ENCODE results near the gene MFN2. TPM values are rescaled to one million over a fixed set of nuclear protein-coding genes. Genes with fewer than 3 reads are reported as not detected.

The MFN2 gene
- total RNA-seq, 1 experiment from 2014 or later, result 56.8 TPM

DNA sequence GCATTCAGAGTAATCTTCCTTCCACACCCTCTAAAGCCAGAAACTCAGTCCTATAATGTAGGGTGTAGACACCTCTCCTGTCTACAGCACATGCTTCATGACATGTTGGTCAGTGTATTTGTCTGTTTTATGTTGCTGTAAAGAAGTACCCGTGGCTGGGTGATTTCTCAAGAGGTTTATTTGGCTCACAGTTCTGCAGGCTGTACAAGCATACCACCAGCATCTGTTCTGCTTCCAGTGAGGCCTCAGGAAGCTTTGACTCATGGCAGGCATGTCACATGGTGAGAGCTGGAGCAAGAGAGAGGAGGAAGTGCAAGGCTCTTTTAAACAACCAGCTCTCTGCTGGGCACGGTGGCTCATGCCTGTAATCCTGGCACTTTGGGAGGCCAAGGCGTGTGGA lies 33.6 kb upstream of the MFN2 start:
- H3K27ac Mint-ChIP-seq, result peak overlapping the region; percentile 53; the same call in 1 of the 2 replicates
- H3K27me3 Mint-ChIP-seq (ENCODE audit: low read depth), result no peaks in the 10 kb centered on the region; the same call in 1 of the 2 replicates
- ATAC-seq (no peak), DNase-seq (ENCODE audit: low spot score) (no peak)
- H3K4me3 Mint-ChIP-seq, result no peak overlapping the region
- TF ChIP-seq ZNF121 (CRISPR knock-in tag; IDR thresholded peaks at IDR 0.05) (no peak), ZNF281 (CRISPR knock-in tag; IDR thresholded peaks at IDR 0.05) (no peak), TCF7 (CRISPR knock-in tag; IDR thresholded peaks at IDR 0.05; ENCODE audit: low read depth) (no peak), PRRX2 (CRISPR knock-in tag; IDR thresholded peaks at IDR 0.05) (no peak)
- TF ChIP-seq, protein P1, sequence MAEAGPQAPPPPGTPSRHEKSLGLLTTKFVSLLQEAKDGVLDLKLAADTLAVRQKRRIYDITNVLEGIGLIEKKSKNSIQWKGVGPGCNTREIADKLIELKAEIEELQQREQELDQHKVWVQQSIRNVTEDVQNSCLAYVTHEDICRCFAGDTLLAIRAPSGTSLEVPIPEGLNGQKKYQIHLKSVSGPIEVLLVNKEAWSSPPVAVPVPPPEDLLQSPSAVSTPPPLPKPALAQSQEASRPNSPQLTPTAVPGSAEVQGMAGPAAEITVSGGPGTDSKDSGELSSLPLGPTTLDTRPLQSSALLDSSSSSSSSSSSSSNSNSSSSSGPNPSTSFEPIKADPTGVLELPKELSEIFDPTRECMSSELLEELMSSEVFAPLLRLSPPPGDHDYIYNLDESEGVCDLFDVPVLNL (CRISPR knock-in tag; IDR thresholded peaks at IDR 0.05; ENCODE audit: borderline replicate concordance, low read depth), result no peak
- POLR2A ChIA-PET, result no interaction called here
- CTCF ChIA-PET, result interaction anchor here (0.6 to 2.4 kb wide), 2 partner anchors 21 to 132 kb away, joined by 3 to 10 read pairs; no protein-coding TSS in a partner anchor
- peaks cover 39% of the 10 kb centered on the region for H3K36me3 Mint-ChIP-seq
- H3K4me1 Mint-ChIP-seq, result peaks cover 29% of the 10 kb centered on the region
- peaks cover 4% of the 10 kb centered on the region for H3K9me3 Mint-ChIP-seq

DNA sequence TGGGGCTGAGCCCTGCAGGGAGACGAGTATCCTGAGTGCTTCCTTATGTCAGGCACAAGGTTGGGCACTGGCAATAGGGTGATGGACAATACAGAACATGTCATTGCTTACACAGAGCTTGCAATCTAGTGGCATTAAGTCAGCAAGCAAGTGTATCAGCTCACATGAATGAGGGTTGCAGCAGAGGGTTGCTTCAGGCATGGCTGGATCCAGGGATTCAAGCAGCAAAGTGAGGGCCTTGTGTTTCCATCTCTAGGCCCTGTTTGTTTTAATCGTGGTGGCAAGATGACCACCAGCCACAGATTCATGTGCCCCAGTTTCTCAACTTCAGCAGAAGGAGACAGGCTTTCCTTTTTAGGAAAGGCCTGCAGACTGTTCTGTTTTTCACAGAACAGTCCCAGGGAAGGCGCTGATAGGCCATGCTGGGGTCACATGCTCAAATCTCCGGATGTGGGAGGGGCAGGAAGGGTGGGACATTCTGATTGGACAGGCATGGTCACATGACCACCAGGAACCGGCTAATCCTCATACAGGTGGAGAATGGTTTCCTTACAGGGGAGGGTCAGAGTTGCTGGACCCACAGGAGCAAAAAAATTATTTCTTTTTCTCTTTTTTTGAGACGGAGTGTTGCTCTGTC lies 31.3 kb upstream of the MFN2 start:
- ATAC-seq (peak; percentile 10; the same call in 1 of the 2 replicates), DNase-seq (ENCODE audit: low spot score) (no peak)
- Mint-ChIP-seq H3K9me3 (peaks cover 4% of the 10 kb centered on the region), H3K27ac (no peak overlapping the region), H3K27me3 (ENCODE audit: low read depth) (no peaks in the 10 kb centered on the region; the same call in 1 of the 2 replicates), H3K4me3 (no peak overlapping the region), H3K4me1 (peaks cover 19% of the 10 kb centered on the region), H3K36me3 (peaks cover 47% of the 10 kb centered on the region)
- ChIA-PET CTCF (no interaction called here), POLR2A (no interaction called here)
- TF ChIP-seq MAX (CRISPR knock-in tag; IDR thresholded peaks at IDR 0.05) (no peak), NFYB (CRISPR knock-in tag; conservative IDR thresholded peaks at IDR 0.05; ENCODE audit: low read depth) (0 out of 2 replicates have a peak, but pooled peaks have one; percentile 7), USF2 (CRISPR knock-in tag; IDR thresholded peaks at IDR 0.05) (peak; percentile 86), ZNF416 (CRISPR knock-in tag; IDR thresholded peaks at IDR 0.05) (no peak), ZNF317 (CRISPR knock-in tag; IDR thresholded peaks at IDR 0.05; ENCODE audit: borderline replicate concordance, low read depth) (no peak), ZNF121 (CRISPR knock-in tag; IDR thresholded peaks at IDR 0.05) (no peak)
- TF ChIP-seq, protein P2, sequence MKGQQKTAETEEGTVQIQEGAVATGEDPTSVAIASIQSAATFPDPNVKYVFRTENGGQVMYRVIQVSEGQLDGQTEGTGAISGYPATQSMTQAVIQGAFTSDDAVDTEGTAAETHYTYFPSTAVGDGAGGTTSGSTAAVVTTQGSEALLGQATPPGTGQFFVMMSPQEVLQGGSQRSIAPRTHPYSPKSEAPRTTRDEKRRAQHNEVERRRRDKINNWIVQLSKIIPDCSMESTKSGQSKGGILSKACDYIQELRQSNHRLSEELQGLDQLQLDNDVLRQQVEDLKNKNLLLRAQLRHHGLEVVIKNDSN (CRISPR knock-in tag; IDR thresholded peaks at IDR 0.05), result peak; percentile 75
- TF ChIP-seq, protein P3, sequence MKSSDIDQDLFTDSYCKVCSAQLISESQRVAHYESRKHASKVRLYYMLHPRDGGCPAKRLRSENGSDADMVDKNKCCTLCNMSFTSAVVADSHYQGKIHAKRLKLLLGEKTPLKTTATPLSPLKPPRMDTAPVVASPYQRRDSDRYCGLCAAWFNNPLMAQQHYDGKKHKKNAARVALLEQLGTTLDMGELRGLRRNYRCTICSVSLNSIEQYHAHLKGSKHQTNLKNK (CRISPR knock-in tag; IDR thresholded peaks at IDR 0.05), result no peak

GRCh38 chr1:11951901-11952300 lies 28.3 kb upstream of the MFN2 start:
- no peak overlapping the region for H3K27ac Mint-ChIP-seq
- POLR2A ChIA-PET, result no interaction called here
- CTCF ChIA-PET, result interaction anchor here (1.7 kb wide), 1 partner anchor 15 kb away, joined by 5 read pairs; no protein-coding TSS in a partner anchor
- ATAC-seq (no peak), DNase-seq (ENCODE audit: low spot score) (no peak)
- no peaks in the 10 kb centered on the region for H3K27me3 Mint-ChIP-seq (ENCODE audit: low read depth)
- H3K4me3 Mint-ChIP-seq, result no peak overlapping the region
- H3K36me3 Mint-ChIP-seq, result peaks cover 41% of the 10 kb centered on the region
- H3K4me1 Mint-ChIP-seq, result peaks cover 6% of the 10 kb centered on the region; the same call in 1 of the 2 replicates
- TF ChIP-seq ELF4 (CRISPR knock-in tag; IDR thresholded peaks at IDR 0.05; ENCODE audit: low read depth), result no peak
- TF ChIP-seq, protein P4, sequence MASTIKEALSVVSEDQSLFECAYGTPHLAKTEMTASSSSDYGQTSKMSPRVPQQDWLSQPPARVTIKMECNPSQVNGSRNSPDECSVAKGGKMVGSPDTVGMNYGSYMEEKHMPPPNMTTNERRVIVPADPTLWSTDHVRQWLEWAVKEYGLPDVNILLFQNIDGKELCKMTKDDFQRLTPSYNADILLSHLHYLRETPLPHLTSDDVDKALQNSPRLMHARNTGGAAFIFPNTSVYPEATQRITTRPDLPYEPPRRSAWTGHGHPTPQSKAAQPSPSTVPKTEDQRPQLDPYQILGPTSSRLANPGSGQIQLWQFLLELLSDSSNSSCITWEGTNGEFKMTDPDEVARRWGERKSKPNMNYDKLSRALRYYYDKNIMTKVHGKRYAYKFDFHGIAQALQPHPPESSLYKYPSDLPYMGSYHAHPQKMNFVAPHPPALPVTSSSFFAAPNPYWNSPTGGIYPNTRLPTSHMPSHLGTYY (CRISPR knock-in tag; IDR thresholded peaks at IDR 0.05), result no peak
- TF ChIP-seq, protein P5, sequence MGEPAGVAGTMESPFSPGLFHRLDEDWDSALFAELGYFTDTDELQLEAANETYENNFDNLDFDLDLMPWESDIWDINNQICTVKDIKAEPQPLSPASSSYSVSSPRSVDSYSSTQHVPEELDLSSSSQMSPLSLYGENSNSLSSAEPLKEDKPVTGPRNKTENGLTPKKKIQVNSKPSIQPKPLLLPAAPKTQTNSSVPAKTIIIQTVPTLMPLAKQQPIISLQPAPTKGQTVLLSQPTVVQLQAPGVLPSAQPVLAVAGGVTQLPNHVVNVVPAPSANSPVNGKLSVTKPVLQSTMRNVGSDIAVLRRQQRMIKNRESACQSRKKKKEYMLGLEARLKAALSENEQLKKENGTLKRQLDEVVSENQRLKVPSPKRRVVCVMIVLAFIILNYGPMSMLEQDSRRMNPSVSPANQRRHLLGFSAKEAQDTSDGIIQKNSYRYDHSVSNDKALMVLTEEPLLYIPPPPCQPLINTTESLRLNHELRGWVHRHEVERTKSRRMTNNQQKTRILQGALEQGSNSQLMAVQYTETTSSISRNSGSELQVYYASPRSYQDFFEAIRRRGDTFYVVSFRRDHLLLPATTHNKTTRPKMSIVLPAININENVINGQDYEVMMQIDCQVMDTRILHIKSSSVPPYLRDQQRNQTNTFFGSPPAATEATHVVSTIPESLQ (CRISPR knock-in tag; IDR thresholded peaks at IDR 0.05), result no peak
- H3K9me3 Mint-ChIP-seq, result peaks cover 4% of the 10 kb centered on the region
